ENCODE results near the gene TSPAN4.
A peak's percentile ranks its signal among the peaks of the same experiment; 100 is the strongest.

The TSPAN4 gene

DNA sequence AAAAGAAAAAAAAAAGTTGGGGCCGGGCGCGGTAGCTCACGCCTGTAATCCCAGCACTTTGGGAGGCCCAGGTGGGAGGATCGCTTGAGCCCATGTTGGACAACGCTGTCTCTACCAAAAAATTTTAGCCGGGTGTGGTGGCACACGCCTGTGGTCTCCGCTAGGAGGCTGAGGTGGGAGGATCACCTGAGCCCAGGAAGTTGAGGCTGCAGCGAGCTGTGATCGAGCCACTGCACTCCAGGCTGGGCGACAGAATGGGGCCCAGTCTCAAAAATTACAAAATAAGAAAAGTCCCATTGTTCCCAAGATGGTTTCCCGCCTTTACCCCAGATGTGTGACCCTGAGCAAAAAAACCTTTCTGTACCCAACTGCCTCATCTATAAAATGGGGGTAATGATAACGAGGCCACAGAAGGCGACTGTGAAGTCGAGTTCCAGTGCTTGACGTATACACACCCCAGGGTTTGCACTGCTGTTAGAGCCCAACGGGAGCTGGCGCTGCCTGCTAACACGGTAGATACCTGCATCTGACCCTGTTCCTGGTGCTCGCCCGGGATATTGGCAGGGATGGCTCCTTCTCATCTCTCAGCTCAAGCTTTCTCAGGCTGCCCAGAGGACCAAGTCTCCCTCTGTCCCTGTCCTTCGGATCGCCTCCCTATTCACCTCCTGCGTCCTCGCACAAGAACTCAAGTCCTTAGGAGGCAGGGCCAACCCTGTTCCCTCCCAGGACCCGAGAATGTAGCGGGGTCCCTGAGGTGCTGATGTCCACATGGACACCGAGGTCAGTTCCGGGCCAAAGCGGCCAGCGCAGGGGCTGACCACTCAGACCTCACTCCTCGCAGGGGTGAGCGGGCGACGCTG lies 34.0 kb upstream of the TSPAN4 start:
- no peak for DNase-seq

DNA sequence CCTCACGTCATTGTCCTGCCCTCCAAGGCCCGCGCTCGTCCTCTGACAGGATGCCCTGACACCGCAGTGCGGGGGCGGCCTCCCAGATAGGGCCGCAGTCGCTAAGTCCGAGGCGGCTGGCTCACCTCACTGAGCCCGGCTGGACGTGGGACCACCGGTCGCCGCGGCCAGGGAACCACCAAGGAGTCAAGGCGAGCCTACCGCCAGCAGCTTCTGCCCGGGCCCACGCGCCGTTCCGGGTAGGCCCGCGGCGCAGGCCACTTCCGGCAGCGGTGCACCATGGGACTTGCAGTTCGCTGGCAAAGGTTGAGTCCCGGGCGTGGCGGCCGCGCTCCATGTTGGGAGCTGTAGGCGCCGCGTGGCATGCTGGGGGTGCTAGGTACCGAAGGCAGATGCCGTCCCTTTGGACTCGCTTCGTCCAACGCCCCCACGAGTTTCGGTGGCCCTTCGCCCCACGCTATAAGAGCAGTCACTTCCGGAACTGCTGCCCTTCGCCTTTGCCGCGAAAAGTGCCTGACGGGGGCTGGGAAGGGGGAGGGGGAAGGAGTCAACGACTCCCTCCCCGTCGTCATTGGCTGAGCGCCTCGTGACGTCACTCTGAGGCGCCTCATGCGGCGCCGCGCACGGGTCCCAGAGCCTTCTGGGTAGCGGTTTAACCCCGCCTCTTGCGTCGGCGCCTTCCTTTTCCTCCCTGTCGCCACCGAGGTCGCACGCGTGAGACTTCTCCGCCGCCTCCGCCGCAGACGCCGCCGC lies 33.2 kb upstream of the TSPAN4 start, which contains the start of gene RPLP2:
Gene RPLP2, plus strand, starts transcription at position 681 of the 753 bp plus-strand sequence. CDS start 268 bp downstream, outside the sequence.
- DNase-seq = peak; percentile 99

DNA sequence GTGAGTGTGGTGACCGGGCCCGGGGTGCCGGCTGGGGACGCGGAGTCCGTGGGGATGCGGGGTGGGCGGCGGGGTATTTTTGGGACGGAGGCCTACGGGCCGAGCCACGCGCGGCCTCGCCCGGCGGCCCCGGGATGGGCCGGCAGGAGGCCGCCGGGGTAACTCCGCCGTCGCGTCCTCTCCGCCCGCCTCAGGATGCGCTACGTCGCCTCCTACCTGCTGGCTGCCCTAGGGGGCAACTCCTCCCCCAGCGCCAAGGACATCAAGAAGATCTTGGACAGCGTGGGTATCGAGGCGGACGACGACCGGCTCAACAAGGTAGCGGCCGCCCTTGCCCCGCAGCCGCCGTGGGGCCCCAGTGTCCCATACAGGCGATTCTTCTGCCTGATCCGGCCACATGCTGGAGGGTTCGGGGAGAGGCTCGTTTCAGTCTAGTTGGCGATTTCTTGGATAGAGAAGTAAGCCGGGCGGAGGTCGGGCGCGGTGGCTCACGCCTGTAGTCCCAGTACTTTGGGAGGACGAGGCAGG lies 32.5 kb upstream of the TSPAN4 start:
- no peak for DNase-seq

DNA sequence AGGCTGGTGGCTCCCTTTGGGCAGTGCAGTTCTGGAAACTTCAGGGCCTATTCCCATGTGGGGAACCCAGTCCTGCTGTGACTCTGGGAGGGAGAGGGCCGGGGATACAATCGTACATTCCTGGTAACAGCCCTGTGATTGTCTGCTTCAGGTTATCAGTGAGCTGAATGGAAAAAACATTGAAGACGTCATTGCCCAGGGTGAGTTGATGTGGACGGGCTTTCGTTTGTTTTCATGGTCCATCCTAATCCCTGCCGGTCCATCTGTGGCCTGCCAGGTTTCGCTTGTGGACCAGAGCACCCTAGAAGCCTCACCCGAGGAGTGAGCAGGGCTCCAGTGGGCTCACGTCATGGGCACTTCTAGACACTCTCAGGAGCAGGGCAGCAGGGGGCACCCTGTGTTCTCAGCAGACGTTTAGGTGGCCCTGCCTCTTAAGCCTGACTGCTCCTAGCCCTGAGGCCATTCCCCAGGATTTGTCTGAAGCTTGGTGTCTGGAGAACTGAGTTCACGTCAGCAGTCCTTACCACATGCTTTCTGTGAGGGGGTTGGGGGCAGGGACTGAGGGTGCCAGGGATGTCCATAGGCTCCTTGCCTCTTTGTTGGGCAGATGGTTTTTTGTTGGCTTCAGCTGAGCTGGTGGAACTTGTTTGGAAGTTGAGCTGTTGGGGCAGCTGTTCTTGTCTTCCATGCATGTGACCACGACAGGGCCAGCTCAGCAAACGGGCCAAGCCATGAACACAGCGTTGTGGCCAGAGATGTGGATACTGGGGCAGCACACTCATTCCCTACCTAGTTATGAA lies 31.0 kb upstream of the TSPAN4 start:
- no peak for DNase-seq

DNA sequence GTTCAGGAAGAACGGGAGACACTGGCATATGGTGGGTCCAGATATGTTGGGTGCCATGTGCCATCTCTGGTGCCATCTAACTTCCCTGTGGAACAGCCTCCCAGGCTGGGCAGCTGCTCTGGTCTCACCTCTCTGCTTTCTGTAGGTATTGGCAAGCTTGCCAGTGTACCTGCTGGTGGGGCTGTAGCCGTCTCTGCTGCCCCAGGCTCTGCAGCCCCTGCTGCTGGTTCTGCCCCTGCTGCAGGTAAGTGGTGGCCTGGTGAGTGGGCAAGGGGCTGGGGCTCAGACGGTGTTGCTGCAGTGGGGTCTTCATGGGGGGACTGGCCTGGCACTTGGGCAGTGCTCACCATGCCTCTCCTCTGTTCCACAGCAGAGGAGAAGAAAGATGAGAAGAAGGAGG lies 30.3 kb upstream of the TSPAN4 start:
- DNase-seq = no peak

DNA sequence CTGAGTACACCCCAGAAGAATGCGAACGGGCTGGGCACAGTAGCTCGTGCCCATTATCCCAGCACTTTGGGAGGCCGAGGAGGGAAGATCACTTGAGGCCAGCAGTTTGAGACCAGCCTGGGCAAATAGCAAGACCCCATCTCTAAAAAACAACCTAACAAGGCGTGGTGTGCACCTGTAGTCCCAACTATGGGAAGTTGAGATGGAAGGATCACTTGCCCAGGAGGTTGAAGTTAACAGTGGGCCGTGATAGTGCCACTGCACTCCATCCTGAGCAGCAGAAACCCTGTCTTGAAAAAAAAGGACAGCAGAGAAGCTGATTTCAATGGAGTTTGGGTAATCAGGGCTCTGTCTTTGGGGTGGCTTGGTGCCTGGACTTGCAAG lies 29.6 kb upstream of the TSPAN4 start:
- DNase-seq = no peak

DNA sequence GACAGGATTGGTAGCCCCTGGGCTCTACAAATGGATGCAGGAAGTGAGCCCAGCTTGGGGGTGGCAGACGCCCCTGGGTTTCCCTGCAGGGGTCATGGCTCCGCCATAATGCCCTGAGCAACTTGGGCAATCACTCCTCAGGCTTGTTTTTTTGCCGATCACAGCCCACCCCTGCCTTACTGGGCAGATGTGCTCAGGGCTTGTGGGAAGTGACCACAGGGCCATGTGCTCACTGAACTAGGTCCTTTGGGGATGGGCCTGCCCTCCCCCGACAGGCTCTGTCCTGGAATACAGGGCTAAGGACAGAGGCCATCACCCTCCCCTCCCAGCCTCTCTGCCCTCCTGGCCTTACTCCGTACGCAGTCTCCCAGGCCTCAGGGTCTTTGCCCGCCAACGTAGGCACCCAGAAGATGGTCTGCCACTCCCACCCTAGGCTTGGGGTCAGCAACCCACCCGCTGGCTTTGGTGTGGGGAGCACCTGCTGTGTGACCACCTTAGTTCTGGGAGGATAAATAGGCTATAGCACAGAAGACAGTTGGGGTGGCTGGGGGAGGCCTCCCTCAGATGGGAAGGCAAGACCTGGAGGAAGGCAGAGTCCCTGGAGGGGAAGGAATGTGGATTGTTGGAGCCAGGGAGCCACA lies 29.1 kb upstream of the TSPAN4 start:
- DNase-seq = no peak

DNA sequence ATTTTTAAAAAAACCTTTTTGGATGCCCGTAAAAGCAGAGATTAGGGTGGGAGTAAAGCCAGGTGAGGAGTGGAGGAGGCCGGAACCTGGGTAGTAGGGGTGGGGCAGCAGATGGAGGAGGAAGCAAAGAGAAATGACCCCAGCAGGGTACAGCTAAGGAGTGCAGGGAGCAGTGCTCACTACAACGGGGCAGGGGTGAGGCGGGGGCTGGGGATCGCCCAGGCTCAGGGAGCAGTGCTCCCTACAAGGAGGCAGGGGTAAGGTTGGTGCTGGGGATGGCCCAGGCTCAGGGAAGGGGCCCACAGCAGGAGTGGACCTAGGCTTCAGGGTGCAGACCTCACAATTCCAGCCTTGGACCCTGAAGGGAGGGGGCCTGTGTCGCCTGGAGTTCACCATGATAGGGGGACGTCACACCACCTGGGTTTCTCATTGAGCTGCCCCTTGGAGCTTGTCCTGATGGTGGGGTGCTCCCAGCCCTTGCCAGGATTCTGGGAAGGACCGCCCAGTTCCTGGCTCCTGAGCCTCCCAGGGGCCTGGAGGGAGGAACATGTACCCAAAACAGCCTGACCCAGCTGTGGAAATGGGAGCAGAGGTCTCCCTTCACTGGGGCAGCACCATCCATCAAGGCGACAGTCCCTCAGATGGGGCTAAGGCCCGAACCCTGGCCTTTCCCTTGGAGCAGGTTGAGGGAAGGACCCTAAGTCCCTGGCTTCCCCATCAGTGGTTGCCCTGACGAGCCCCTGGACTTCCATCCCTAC lies 26.8 kb upstream of the TSPAN4 start:
- no peak for DNase-seq

DNA sequence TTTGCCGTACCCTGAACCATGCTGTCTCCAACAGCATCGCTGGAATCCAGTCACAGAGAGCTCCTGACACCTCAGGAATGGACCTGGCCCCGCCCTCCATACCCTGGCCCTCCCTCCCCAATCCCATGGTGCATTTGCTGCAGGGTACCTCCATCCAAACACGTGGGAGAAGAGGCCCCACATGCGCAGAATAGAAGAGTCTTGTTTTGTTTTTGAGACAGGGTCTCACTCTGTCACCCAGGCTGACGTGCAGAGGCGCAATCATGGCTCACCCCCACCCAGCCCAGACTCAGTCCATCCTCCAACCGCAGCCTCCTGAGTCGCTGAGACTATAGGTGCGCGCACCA lies 26.2 kb upstream of the TSPAN4 start:
- DNase-seq = no peak

DNA sequence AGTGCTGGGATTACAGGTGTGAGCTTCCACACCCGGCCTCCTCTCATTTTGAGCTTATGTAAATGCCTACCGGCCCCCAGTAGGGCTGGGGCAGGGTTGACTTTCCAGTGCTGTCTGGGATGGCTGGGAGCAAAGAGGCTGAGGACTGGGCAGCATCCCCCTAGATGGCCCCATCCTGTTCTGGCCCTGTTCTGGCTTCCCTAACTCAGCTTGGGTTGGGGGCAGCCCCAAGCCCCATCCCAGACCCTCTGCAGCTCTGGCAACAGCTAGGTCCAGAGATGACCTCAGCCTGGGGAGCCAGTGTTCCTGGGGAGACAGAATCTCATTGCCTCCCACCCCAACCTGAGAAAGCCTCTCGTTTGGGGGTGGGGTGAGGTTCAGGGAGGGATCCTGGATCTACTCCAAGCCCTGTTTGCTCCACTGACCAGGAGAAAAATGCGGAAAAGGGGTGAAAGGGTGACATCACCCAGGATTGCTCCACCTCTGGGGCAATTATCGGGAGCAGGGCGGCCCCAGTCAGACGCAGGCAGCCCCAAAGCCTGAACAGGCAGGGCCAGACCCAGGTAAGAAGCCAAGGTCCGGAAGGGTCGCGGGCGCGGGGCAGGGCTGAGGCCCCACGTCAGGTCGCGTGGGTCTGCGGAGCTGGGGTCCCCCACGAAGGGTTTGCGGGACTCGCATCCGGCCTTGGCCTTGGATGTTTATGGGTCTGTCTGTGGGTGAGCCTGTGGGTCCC lies 24.1 kb upstream of the TSPAN4 start, which contains the start of gene PNPLA2:
Gene PNPLA2, plus strand, starts transcription at position 519 of the 733 bp plus-strand sequence. CDS start 805 bp downstream, outside the sequence.
- DNase-seq = no peak

DNA sequence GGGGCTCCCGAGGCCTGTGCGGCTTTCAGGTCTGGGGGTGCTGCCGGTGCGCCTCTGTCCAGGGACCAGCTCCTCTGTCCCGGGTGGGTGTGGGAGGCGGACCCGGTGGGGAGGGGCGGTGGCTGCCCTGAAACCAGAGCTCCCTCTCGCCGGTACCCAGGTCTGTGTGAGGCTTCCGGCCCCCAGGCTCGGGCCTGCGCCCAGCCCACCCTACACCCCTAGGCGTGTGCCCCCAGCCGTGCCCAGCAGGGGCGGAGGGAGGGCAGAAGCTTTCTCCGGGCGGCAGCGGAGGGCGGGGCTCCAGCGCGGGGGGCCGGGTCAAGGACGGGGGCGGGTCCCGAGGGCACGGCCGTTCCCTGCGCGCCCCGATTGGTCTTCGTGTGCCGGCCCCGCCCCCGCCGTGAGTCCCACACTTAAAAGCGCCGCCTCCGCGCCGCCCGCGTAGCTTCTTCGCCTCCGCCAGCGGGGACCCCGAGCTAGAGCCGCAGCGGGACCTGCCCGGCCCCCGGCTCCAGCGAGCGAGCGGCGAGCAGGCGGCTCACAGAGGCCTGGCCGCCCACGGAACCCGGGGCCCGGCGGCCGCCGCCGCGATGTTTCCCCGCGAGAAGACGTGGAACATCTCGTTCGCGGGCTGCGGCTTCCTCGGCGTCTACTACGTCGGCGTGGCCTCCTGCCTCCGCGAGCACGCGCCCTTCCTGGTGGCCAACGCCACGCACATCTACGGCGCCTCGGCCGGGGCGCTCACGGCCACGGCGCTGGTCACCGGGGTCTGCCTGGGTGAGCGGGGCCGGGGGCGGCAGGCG lies 23.3 kb upstream of the TSPAN4 start:
- DNase-seq = peak; percentile 84

DNA sequence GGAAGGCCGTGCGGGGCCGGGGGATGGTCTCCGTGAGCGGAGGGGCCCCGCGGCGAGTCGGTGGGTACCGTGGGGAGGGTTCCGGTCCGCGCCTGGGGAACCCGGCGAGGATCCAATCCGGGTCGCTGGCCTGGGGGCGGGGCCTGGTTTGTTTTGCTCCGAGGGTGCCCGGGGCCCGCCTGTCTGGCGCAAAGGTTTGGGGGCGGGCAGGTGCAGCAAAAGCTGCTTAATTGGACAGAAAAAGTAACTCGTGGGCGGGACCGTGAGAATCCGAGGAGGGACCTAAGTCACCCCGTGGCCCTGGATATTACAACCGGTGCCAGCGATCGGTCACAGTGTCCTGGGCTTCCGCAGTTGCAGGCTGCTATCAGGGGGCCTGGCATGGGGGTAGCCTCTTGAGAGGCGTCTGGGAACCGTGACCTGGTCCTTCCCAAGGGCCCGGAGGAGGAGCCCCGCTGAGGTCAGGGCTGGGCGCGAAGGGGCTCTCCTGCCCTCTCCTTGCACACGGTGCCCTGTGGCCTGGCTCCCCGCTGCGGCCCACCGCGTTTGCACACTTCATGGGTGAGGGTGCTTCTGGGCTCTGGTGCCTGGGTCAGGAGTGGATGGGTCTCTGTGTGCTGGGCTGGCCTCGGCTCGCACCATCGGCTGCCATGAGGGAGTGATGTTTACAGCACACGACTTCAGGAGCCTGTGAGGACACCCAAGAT lies 22.6 kb upstream of the TSPAN4 start:
- peak; percentile 80 for DNase-seq

DNA sequence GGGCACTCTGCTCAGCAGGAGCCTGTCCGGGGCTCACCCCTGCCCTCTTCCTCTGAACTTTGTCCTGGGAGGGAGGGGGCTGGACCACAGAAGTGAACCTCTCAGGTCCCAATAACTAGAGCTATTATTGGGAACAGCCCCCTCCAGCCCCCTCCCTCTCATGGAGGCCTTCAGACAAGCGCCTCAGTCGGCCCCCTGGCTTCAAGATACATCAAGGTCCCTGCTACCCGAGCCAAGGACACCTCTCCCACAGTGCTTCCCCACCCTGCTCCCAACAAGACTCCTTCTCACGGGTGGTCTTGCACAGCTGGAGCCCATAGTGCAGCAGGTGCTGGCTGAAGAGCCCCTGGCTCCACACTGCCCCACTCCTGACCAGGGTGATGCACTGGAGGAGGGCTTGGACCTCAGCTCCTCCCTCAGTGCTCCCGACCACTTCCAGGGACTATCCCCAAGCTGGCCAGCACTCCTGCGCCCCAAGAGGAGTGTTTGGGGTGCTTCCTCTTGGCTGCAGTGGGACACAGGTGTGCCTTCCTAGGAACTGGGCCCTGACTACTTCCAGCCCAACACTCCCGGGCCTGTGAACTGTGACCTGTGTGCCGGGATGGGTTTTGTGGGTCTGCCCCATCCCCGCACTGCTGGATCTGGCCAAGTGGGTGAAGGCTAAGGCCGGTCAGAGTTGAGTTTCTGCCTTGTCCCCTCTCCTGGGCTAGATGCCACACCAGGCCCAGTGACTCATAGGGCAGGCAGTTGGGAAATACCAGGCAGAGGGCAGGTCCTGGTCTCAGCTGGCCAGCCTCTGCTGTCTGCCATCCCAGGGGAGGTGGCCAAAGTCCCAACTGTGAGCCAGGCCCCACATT lies 21.8 kb upstream of the TSPAN4 start:
- no peak for DNase-seq

DNA sequence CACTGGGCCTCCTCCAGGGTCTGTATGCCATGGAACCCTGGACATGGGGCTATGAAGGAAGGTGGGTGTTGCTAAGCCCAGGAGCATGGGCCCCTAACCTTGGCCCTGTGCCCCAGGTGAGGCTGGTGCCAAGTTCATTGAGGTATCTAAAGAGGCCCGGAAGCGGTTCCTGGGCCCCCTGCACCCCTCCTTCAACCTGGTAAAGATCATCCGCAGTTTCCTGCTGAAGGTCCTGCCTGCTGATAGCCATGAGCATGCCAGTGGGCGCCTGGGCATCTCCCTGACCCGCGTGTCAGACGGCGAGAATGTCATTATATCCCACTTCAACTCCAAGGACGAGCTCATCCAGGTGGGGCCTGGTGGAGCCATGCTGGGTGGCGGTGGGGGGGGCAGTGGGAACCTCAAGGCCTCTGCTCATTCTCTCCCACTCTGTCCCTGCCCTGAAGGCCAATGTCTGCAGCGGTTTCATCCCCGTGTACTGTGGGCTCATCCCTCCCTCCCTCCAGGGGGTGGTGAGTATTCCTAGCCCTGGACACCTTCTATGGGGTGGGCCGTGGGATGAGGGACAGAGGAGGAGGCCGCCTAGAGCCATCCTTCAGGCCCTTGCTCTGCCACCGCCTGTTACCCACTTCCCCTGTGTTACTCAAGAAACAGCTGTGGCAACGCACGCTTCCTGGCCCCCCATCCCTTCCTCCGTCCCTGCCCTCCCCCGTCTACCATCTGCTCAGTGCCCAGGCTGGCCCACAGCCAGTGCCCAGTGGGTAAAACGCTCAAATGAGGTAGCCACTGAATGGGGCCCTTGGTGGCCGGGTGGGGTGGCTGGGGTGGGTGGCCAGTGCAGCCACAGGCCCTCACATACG lies 20.9 kb upstream of the TSPAN4 start:
- no peak for DNase-seq

DNA sequence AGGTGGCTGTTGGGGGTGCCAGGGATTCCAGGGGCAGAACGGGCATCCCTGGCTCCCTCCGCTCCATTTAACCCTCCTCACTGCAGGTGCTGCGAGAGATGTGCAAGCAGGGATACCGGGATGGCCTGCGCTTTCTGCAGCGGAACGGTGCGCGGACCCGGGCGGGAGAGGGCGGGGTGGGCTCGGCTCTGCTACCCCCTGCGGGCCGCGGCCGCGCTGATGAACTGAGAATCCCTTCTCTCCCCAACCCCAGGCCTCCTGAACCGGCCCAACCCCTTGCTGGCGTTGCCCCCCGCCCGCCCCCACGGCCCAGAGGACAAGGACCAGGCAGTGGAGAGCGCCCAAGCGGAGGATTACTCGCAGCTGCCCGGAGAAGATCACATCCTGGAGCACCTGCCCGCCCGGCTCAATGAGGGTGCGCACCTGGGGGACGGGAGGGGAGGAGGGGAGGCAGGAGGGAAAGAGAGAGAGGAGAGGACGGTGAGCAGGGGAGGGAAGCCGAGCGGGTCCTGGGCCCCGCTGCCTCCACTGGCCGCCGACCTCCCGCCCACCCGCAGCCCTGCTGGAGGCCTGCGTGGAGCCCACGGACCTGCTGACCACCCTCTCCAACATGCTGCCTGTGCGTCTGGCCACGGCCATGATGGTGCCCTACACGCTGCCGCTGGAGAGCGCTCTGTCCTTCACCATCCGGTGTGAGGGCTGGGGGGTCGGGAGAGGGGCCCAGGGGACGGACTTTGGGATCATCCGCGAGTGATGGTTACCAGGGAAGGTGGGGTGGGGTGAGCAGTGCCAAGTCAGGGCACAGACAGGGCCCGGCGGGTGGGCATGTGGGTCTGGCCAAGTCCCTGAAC lies 19.0 kb upstream of the TSPAN4 start:
- no peak for DNase-seq

DNA sequence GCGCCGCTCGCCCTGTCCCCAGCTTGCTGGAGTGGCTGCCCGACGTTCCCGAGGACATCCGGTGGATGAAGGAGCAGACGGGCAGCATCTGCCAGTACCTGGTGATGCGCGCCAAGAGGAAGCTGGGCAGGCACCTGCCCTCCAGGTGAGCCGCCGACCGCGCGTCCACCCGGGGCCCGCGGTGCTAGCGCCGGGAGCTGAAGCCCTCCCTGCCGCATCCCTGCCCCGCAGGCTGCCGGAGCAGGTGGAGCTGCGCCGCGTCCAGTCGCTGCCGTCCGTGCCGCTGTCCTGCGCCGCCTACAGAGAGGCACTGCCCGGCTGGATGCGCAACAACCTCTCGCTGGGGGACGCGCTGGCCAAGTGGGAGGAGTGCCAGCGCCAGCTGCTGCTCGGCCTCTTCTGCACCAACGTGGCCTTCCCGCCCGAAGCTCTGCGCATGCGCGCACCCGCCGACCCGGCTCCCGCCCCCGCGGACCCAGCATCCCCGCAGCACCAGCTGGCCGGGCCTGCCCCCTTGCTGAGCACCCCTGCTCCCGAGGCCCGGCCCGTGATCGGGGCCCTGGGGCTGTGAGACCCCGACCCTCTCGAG lies 18.3 kb upstream of the TSPAN4 start:
- no peak for DNase-seq
